Activated naive CD8-positive, alpha-beta T cell treated with anti-CD3 and anti-CD28 coated beads, Interleukin-2, amount 10 ng/mL, durations not matched to agents 7 days and 5 days (primary cell): ENCODE measurements around the gene C16orf92. TPM values are rescaled to one million over a fixed set of nuclear protein-coding genes. Genes with fewer than 3 reads are reported as not detected.

ENCODE experiments used
- ATAC-seq: fragments of 150-1000 bp; cut with Tn5 transposase; one replicate; pipeline ENCODE4 v1.10.0; 2021; ENCODE audit warnings: low read depth, moderate library complexity
- POLR2A ChIA-PET: fragments of 350-600 bp; sonication (Branson Sonifier 250); formaldehyde crosslinking; loops from one replicate; lab custom pipeline; 2021; ENCODE audit warnings: antibody characterized with exemption; lab: Charles Lee
- DNase-seq: peaks from one replicate; pipeline ENCODE4 v3.0.0; 2021
- H3K27ac Mint-ChIP-seq: one replicate; pipeline ENCODE4 v1.8.0; 2022; ENCODE audit warnings: mild to moderate bottlenecking, mixed read lengths
- H3K27me3 Mint-ChIP-seq: one replicate; pipeline ENCODE4 v1.8.0; 2022; ENCODE audit warnings: mild to moderate bottlenecking, moderate library complexity, mixed read lengths
- H3K36me3 Mint-ChIP-seq: one replicate; pipeline ENCODE4 v1.8.0; 2021; ENCODE audit warnings: mild to moderate bottlenecking, mixed read lengths
- H3K4me1 Mint-ChIP-seq: one replicate; pipeline ENCODE4 v1.8.0; 2021; ENCODE audit warnings: mixed read lengths
- H3K4me3 Mint-ChIP-seq: one replicate; pipeline ENCODE4 v1.8.0; 2022; ENCODE audit warnings: mild to moderate bottlenecking, moderate library complexity, mixed read lengths
- H3K9me3 Mint-ChIP-seq: one replicate; pipeline ENCODE4 v1.8.0; 2021; ENCODE audit warnings: mixed read lengths
- total RNA-seq, 2 experiments: library from RNA; stranded (reverse); gene quantifications; one replicate each; pipeline ENCODE4 v1.2.3, GENCODE V29; 2021

Gene C16orf92
- total RNA-seq, 2 experiments from 2014 or later: not detected

DNA sequence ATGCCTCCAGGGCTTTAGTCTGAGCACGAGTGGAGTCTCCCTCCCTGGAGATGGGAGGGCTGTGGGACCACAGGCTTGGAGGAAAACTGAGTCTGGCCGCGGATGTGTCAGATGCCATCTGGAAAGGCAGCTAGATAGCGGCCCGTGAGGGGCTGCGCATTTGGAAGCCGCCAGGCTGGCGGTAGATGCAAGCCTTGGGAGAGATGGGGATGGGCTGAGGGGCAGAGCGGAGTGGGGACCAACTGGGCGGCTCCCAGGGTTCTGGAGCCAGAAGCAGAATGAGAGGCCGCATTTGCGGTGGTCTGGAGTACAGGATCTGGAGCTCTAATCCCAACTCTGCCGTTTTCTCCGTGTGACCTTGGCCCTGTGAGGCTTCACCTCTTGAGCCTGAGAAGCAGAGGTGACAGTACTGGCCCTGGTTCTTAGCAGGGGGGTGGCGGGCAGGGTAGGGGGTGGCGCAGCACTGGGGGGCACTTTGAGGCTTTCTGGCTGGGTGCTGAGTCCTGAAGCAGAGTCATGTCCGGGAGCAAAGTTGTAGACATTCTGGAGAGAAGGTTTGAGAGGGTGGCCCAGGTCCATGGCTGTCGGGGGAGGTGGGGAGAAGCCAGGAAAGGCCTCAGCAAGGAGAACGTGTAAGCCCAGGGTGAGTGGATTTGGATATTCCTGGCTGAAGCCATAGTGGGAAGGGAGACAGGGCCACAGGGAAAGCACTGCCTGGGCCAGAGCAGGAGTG, 20.2 kb upstream of the C16orf92 start:
- no peak for ATAC-seq
- no peak overlapping the region for H3K27ac Mint-ChIP-seq
- H3K4me1 Mint-ChIP-seq: peaks cover 10% of the 10 kb centered on the region
- H3K9me3 Mint-ChIP-seq: no peaks in the 10 kb centered on the region
- no peak overlapping the region for H3K4me3 Mint-ChIP-seq
- no peak for DNase-seq
- POLR2A ChIA-PET: interaction anchor here (0.8 kb wide), 1 partner anchor 26 kb away, joined by 3 read pairs; no protein-coding TSS in a partner anchor
- H3K36me3 Mint-ChIP-seq: peaks cover 9% of the 10 kb centered on the region
- no peaks in the 10 kb centered on the region for H3K27me3 Mint-ChIP-seq

DNA sequence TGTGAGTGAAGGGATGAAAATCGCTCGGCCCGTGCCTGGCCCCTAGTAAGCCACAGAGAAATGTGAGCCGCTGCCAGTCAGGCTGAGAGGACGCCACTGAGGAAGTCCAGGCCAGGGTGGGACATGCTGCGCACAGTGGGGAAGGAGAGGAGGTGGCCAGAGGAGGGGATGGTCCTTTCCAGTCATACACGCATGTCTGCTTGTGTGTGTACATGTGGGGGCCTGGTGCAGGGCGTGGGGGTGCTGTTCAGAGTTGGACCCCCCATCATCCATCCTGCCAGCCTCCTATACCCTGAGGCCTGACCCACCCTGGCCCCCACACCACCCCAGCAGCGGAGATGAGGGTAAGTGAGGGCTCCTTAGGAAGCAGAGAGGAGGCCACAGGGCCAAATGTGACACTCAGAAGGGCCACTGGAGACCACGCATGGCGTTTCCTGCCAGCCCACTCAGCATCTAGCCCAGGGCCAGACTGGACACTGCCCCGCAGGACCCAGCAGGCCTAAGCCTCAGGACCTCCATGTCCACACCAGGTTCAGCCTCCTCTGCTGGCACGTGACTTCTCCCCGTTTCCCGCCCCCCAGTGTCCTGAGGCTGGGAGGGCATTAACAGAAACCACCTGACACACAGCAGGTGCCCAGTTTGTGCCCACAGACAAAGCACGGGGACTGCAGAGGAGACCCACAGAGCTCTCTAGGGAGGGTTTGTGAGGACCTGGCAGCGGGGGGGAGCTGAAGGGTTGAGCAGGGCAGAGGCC, 19.2 kb upstream of the C16orf92 start:
- POLR2A ChIA-PET: interaction anchor here (1.3 kb wide), 2 partner anchors 7 to 10 kb away, joined by 3 to 4 read pairs; no protein-coding TSS in a partner anchor

DNA sequence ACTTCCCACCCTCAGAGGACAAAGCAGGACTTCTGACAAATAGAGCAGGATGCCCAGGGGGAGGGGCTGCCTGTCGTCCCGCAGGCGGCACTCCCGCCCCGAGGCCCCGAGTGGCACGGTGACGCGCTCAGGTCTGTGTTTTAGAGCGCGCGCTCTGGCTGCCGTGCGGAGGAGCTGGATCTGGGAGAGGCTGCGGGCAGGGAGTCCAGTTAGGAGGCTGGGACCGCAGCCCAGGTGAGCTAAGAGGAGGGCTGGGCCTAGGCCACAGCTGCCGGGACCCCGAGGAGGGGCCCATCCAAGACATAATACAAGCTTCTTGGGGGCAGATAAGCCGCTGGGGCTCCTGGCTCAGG, 18.6 kb upstream of the C16orf92 start:
- ATAC-seq: no peak
- no peak for DNase-seq
- Mint-ChIP-seq H3K4me1 (peaks cover 7% of the 10 kb centered on the region), H3K4me3 (no peak overlapping the region), H3K9me3 (no peaks in the 10 kb centered on the region), H3K27me3 (peaks cover 2% of the 10 kb centered on the region), H3K27ac (no peak overlapping the region), H3K36me3 (peaks cover 2% of the 10 kb centered on the region)
- POLR2A ChIA-PET: interaction anchor here (1.3 kb wide), 2 partner anchors 8 to 11 kb away, joined by 3 to 4 read pairs; no protein-coding TSS in a partner anchor

More for the DNA sequence above, 19.2 kb upstream of the C16orf92 start:
- Mint-ChIP-seq H3K4me3 (no peak overlapping the region), H3K27ac (no peak overlapping the region), H3K36me3 (peaks cover 2% of the 10 kb centered on the region), H3K4me1 (peaks cover 7% of the 10 kb centered on the region), H3K9me3 (no peaks in the 10 kb centered on the region), H3K27me3 (no peaks in the 10 kb centered on the region)
- DNase-seq (no peak), ATAC-seq (no peak)

DNA sequence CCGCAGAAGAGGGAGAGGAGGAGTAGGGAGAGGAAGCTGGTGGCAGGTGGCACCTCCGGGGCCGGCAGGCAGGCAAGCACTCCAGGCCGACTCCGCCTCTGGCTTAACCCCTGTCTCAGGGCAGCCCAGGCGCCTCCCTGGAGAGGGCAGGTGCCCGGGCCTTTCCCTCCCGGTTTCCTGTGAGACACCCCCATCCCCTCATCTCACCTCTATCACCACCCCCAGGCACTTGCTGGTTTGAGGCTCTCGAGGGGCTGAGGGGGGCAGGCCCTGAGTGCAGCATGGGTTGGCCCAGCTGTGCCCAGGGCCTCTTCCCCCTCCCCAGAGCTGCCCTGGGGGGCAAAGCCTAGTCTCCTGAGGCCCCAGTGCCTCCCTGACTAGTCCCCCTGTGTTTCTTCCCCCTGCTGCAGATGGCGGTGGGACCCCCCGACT, 18.2 kb upstream of the C16orf92 start:
- H3K27me3 Mint-ChIP-seq: peaks cover 2% of the 10 kb centered on the region
- H3K9me3 Mint-ChIP-seq: no peaks in the 10 kb centered on the region
- no peak for DNase-seq
- H3K27ac Mint-ChIP-seq: no peak overlapping the region
- peaks cover 4% of the 10 kb centered on the region for H3K4me1 Mint-ChIP-seq
- peaks cover 2% of the 10 kb centered on the region for H3K36me3 Mint-ChIP-seq
- no peak overlapping the region for H3K4me3 Mint-ChIP-seq
- POLR2A ChIA-PET: interaction anchor here (1.0 to 1.3 kb wide), 3 partner anchors 8 to 197 kb away, joined by 3 to 4 read pairs (median 3); no protein-coding TSS in a partner anchor
- ATAC-seq: no peak

DNA sequence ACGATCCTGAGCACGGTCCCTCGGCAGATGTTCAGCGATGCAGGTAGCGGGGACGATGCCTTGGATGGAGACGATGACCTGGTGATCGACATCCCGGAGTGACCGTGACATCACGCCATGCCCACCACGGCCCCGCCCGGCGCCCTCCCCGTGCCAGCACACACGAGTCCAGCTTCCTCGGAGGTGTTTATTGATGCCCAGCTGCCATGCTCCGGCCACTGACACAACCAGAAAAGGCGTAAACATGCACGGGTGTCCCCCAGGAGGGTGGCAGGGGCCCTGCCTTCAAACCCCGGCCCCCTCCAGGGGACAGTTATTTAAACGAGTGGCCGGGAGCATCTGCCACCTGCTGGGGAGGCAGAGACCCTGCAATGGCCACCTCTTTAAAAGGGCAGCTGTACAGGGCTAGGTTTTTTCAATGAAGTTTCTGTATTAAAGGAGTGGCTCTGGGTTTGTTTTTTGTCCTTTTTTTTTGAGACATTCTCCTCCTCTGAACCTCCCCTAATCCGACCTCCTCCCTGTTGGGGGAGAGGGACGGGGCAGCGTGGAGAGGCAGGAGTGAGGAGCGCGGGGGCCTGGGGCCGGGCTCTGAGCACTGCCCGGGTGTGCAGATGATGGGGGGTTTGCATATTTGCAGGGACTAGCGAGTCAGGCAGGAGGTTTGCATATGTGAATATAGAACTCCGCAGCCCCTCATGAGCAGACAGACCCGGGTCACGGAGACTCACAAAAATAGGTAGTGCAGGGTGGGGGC, 17.5 kb upstream of the C16orf92 start:
- H3K4me3 Mint-ChIP-seq: no peak overlapping the region
- H3K4me1 Mint-ChIP-seq: peaks cover 3% of the 10 kb centered on the region
- peaks cover 8% of the 10 kb centered on the region for H3K27me3 Mint-ChIP-seq
- no peak for DNase-seq
- H3K36me3 Mint-ChIP-seq: peaks cover 2% of the 10 kb centered on the region
- POLR2A ChIA-PET: interaction anchor here (0.6 to 1.3 kb wide), 7 partner anchors 9 to 197 kb away, joined by 3 to 4 read pairs (median 3); partner anchors contain the start of gene TAOK2
- H3K9me3 Mint-ChIP-seq: no peaks in the 10 kb centered on the region
- no peak overlapping the region for H3K27ac Mint-ChIP-seq
- peak; percentile 62 for ATAC-seq

DNA sequence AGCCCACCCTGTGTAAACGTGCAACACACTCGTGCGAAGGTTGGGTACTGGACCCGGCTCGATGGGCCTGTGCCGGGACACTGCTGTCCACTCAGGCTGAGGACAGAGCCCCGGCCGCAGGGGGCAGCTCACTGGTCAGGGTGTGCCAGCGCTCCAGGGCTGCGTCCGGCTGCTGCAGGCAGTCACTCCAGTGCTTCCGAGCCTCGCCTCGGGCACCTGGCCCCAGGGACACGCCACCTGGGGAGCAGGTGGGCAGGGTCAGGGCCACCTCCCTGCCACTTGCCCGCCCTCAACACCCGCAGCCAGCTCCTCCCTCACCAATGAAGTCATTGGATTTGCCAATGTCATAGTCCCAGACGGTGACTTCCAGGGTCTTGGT, 16.9 kb upstream of the C16orf92 start:
- peaks cover 9% of the 10 kb centered on the region for H3K27me3 Mint-ChIP-seq
- H3K4me3 Mint-ChIP-seq: no peak overlapping the region

DNA sequence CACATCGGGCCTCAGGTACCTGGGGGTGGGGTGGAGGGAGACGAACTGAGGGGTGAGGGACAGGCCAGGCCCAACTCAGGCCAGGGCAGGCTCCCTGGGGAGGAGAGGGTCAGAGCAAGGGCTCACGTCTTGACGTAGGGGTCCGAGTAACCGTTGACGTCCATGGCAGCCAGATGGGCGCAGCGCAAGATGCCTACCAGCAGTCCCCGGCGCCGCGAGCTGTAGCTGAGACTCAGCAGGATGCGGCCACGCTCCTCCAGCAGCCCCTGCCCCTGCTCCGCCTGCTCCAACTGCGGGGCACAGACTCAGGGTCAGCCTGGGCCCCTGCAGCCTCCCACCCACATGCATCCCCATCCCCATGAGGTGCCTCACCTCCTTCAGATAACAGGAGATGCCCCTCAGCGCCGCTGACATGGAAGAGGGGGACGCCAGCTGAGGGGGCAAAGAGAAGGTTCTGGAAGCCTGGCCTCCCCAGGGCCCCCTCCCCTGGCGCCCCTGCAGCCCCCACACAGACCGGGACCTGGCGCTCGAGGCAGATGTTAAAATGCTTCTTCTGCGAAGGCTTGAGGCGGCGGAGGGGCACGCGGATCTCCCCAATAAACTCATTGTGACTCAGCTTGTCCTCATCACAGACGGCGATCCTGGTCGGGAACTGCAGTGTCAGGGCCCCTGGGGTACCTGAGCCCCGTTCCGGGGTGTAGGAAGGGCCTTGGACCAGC, 16.2 kb upstream of the C16orf92 start:
- POLR2A ChIA-PET: no interaction called here
- ATAC-seq (no peak), DNase-seq (no peak)
- Mint-ChIP-seq H3K4me3 (no peak overlapping the region), H3K27ac (no peak overlapping the region), H3K27me3 (peaks cover 15% of the 10 kb centered on the region), H3K4me1 (peaks cover 3% of the 10 kb centered on the region), H3K36me3 (peaks cover 2% of the 10 kb centered on the region), H3K9me3 (no peaks in the 10 kb centered on the region)

More for the DNA sequence above, 16.9 kb upstream of the C16orf92 start:
- POLR2A ChIA-PET: interaction anchor here (0.6 to 1.0 kb wide), 5 partner anchors 12 to 198 kb away, joined by 3 read pairs; partner anchors contain the start of gene TAOK2
- Mint-ChIP-seq H3K27ac (no peak overlapping the region), H3K36me3 (peaks cover 2% of the 10 kb centered on the region), H3K4me1 (peaks cover 3% of the 10 kb centered on the region), H3K9me3 (no peaks in the 10 kb centered on the region)
- DNase-seq (no peak), ATAC-seq (no peak)

DNA sequence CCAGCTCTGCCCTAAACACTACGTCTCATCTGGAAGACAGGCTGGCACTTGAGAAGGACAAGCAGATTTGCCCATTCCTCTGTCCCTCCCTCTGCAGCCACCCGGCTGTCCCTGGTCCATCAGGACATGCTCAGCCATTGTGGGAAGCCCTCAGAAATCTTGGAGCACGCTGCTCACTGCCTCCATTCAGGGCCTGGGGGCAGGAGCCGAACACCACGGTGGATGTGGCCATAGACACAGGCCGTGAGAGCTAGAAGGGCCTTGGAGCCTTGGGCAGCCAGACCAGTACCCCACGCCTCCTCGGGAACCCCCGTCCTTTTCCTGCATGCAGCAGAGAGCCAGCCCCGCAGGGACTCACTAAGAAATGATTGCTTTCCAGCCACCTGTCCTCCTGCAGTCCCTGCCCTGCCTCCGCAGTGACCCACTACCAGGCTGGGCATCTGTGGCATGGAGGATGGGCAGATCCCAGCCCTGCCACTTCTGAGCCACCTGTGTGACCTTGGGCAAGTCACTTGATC, 15.6 kb upstream of the C16orf92 start:
- no peak for ATAC-seq
- peaks cover 6% of the 10 kb centered on the region for H3K4me1 Mint-ChIP-seq
- H3K27ac Mint-ChIP-seq: no peak overlapping the region
- H3K36me3 Mint-ChIP-seq: peaks cover 2% of the 10 kb centered on the region
- POLR2A ChIA-PET: no interaction called here
- peaks cover 21% of the 10 kb centered on the region for H3K27me3 Mint-ChIP-seq
- no peaks in the 10 kb centered on the region for H3K9me3 Mint-ChIP-seq
- no peak for DNase-seq
- no peak overlapping the region for H3K4me3 Mint-ChIP-seq

DNA sequence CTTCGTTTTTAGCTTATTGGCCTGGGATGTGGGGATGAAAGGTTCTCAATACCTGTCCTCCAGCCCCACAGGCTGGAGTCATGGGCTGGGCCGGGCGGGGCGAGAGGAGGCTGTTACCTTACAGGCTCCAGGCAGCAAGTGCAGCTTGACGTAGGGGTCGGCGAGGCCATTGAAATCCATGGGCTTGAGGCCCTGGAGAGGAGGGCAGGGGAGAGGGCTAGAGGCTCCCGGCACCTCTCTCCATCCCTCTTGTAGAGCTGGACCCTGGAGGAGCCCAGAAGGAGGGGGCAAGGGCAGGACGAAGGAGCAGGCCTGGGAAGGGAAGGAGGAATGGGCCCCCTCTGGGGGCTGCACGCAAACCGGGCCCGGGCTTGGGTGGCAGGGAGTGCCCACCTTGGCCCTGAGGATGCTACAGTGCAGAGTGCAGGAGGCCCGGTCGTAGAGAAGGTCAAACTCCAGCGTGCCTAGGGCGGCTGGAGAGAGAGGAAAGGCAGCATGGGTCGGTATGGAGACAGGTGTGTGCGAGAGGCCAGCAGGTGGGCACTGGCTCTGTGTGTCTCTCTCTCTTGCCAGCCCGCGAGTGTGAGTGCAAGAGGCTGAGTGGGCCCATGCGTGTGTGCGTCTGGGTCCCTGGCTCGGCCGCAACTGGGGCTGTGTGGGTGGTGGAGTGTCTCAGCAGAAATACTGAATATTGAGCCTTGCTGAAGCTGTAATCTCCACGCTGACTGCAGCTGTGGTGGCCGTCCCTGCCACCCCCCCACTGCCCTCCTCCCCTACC, 13.7 kb upstream of the C16orf92 start:
- ATAC-seq (no peak), DNase-seq (no peak)
- peaks cover 30% of the 10 kb centered on the region for H3K27me3 Mint-ChIP-seq
- no peak overlapping the region for H3K4me3 Mint-ChIP-seq
- POLR2A ChIA-PET: no interaction called here
- H3K36me3 Mint-ChIP-seq: no peaks in the 10 kb centered on the region
- no peaks in the 10 kb centered on the region for H3K9me3 Mint-ChIP-seq
- peaks cover 3% of the 10 kb centered on the region for H3K4me1 Mint-ChIP-seq
- no peak overlapping the region for H3K27ac Mint-ChIP-seq

- H3K4me1 Mint-ChIP-seq: peaks cover 3% of the 10 kb centered on the region
- H3K9me3 Mint-ChIP-seq: no peaks in the 10 kb centered on the region
- ATAC-seq: no peak
- no peak overlapping the region for H3K27ac Mint-ChIP-seq
- H3K36me3 Mint-ChIP-seq: no peaks in the 10 kb centered on the region
- DNase-seq: no peak
- peaks cover 32% of the 10 kb centered on the region for H3K27me3 Mint-ChIP-seq
- POLR2A ChIA-PET: interaction anchor here (1.5 kb wide), 1 partner anchor 84 kb away, joined by 3 read pairs; the partner anchor contains the start of gene KCTD13
- H3K4me3 Mint-ChIP-seq: peak overlapping the region; percentile 64
Observed at GRCh38 chr16:30009990-30010843, 12.8 kb upstream of the C16orf92 start.
